ENCODE measurements around the gene SYT7.

SYT7 gene

GRCh38 chr11:61567286-61568061 is 13.4 kb downstream of the SYT7 start (continued):
- peak; percentile 35; the same call in 1 of the 2 replicates for TF ChIP-seq TSHZ1 (tag by site-specific recombination; IDR thresholded peaks at IDR 0.05; ENCODE audit: borderline replicate concordance)
- no peak for TF ChIP-seq ZNF169 (tag by site-specific recombination; IDR thresholded peaks at IDR 0.05)
- no peak for TF ChIP-seq ZNF112 (tag by site-specific recombination; IDR thresholded peaks at IDR 0.05)
- peak; percentile 50; the same call in 1 of the 2 replicates for TF ChIP-seq YY1 (tag by site-specific recombination; IDR thresholded peaks at IDR 0.05)
- TF ChIP-seq ZNF341 (tag by site-specific recombination; IDR thresholded peaks at IDR 0.05; ENCODE audit: low read depth): no peak
- no peak for TF ChIP-seq ZNF530 (tag by site-specific recombination; IDR thresholded peaks at IDR 0.05; ENCODE audit: low read depth)
- no peak for TF ChIP-seq MZF1 (tag by site-specific recombination; IDR thresholded peaks at IDR 0.05; ENCODE audit: borderline replicate concordance)
- TF ChIP-seq YY2 (tag by site-specific recombination; IDR thresholded peaks at IDR 0.05): no peak
- no peak for TF ChIP-seq ZNF488 (tag by site-specific recombination; IDR thresholded peaks at IDR 0.05)
- no peak for TF ChIP-seq ZNF23 (tag by site-specific recombination; IDR thresholded peaks at IDR 0.05; ENCODE audit: borderline replicate concordance)
- peak; percentile 72; the same call in 1 of the 2 replicates for TF ChIP-seq GLI4 (tag by site-specific recombination; IDR thresholded peaks at IDR 0.05)
- TF ChIP-seq ZSCAN16 (tag by site-specific recombination; IDR thresholded peaks at IDR 0.05): no peak
- TF ChIP-seq CTCF (tag by site-specific recombination; IDR thresholded peaks at IDR 0.05): 0 out of 2 replicates have a peak, but pooled peaks have one; percentile 29
- TF ChIP-seq KLF17 (tag by site-specific recombination; IDR thresholded peaks at IDR 0.05): peak; percentile 71
- TF ChIP-seq ZSCAN30 (tag by site-specific recombination; IDR thresholded peaks at IDR 0.05): peak; percentile 85
- TF ChIP-seq ZNF670 (tag by site-specific recombination; IDR thresholded peaks at IDR 0.05; ENCODE audit: low read depth): no peak
- TF ChIP-seq ZSCAN4 (tag by site-specific recombination; IDR thresholded peaks at IDR 0.05): no peak
- TF ChIP-seq PRDM2 (tag by site-specific recombination; IDR thresholded peaks at IDR 0.05; ENCODE audit: borderline replicate concordance): no peak
- peak; percentile 77 for TF ChIP-seq SP3 (tag by site-specific recombination; IDR thresholded peaks at IDR 0.05)
- no peak for TF ChIP-seq ZNF26 (tag by site-specific recombination; IDR thresholded peaks at IDR 0.05)
- TF ChIP-seq ZNF792 (tag by site-specific recombination; IDR thresholded peaks at IDR 0.05): no peak
- TF ChIP-seq ZBTB17 (tag by site-specific recombination; IDR thresholded peaks at IDR 0.05): peak; percentile 74
- TF ChIP-seq ZNF596 (tag by site-specific recombination; IDR thresholded peaks at IDR 0.05): no peak
